GM21515 (cell line): ENCODE measurements around the gene LRP1B.
A peak's percentile ranks its signal among the peaks of the same experiment; 100 is the strongest.
"Not testable (repeated sequence)": the region's sequence is repeated elsewhere in the genome, so short reads cannot be mapped to it uniquely, and the experiment has no call there.

ENCODE experiments used
- ATAC-seq: cut with Tn5 transposase; IDR thresholded peaks from one replicate; pipeline ENCODE4 v1.9.1; 2021; ENCODE audit not compliant: unreplicated experiment

LRP1B gene

GRCh38 chr2:140596447-140596846, 1534.4 kb downstream of the LRP1B start:
- ATAC-seq = no peak

- ATAC-seq = no peak
These were observed 1535.7 kb downstream of the LRP1B start for GRCh38 chr2:140595107-140595506.

- ATAC-seq = no peak
These were observed 1537.7 kb downstream of the LRP1B start for GRCh38 chr2:140593132-140593531.

- no peak for ATAC-seq
These were observed 1541.1 kb downstream of the LRP1B start for GRCh38 chr2:140589696-140590095.

GRCh38 chr2:140589273-140589672, 1541.5 kb downstream of the LRP1B start:
- ATAC-seq = no peak

GRCh38 chr2:140586379-140586778, 1544.4 kb downstream of the LRP1B start:
- peak; percentile 93 for ATAC-seq

- no peak for ATAC-seq
These were observed 1545.8 kb downstream of the LRP1B start for GRCh38 chr2:140585016-140585415.

GRCh38 chr2:140584471-140584870, 1546.3 kb downstream of the LRP1B start:
- no peak for ATAC-seq

- no peak for ATAC-seq
These were observed 1550.2 kb downstream of the LRP1B start for GRCh38 chr2:140580532-140581151.

GRCh38 chr2:140577453-140577852, 1553.4 kb downstream of the LRP1B start:
- no peak for ATAC-seq

- no peak for ATAC-seq
These were observed 1563.1 kb downstream of the LRP1B start for GRCh38 chr2:140567734-140568133.

- no peak for ATAC-seq
These were observed 1565.1 kb downstream of the LRP1B start for GRCh38 chr2:140565756-140566155.

GRCh38 chr2:140555701-140556100, 1575.1 kb downstream of the LRP1B start:
- ATAC-seq = no peak

GRCh38 chr2:140552634-140553033, 1578.2 kb downstream of the LRP1B start:
- ATAC-seq = no peak

GRCh38 chr2:140551287-140551686, 1579.5 kb downstream of the LRP1B start:
- no peak for ATAC-seq

- ATAC-seq = no peak
These were observed 1580.0 kb downstream of the LRP1B start for GRCh38 chr2:140550821-140551220.

GRCh38 chr2:140544769-140545168, 1586.0 kb downstream of the LRP1B start:
- not testable (repeated sequence) for ATAC-seq

GRCh38 chr2:140542627-140543026, 1588.2 kb downstream of the LRP1B start:
- no peak for ATAC-seq

GRCh38 chr2:140539242-140539875, 1591.5 kb downstream of the LRP1B start:
- ATAC-seq = no peak

GRCh38 chr2:140529706-140530105, 1601.1 kb downstream of the LRP1B start:
- no peak for ATAC-seq

- ATAC-seq = no peak
These were observed 1601.8 kb downstream of the LRP1B start for GRCh38 chr2:140528982-140529381.

GRCh38 chr2:140526575-140526974, 1604.2 kb downstream of the LRP1B start:
- ATAC-seq = no peak

GRCh38 chr2:140512106-140512505, 1618.7 kb downstream of the LRP1B start:
- ATAC-seq = no peak
